D341Med (cell line): Measurements from ENCODE around the gene RLN3.

Source experiments
- DNase-seq: peaks from one replicate; pipeline ENCODE4 v3.0.0; 2012; ENCODE audit warnings: low spot score

Gene RLN3

DNA sequence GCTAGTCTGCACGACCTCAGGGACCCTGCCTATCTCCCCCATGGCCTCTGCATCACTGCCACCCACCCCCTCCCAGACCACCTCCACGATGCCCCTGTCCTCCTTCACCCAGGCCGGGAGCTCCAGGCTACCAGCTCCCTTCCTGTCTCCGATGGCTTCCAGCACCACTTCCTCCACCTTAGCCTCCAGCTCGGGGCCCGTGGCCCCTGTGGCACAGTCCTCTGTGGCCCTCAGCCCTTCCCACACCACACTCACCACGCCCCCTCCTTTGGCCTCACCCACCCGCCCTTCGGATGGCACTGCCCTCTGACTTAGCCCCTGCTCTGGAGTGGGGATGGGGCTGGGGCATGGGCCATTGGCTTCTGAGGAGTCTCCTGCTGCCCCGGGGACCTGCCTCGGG lies 26.8 kb downstream of the RLN3 start:
- DNase-seq: no peak

- DNase-seq: no peak
Measured at GRCh38 chr19:14055396-14055795, 27.4 kb downstream of the RLN3 start.

DNA sequence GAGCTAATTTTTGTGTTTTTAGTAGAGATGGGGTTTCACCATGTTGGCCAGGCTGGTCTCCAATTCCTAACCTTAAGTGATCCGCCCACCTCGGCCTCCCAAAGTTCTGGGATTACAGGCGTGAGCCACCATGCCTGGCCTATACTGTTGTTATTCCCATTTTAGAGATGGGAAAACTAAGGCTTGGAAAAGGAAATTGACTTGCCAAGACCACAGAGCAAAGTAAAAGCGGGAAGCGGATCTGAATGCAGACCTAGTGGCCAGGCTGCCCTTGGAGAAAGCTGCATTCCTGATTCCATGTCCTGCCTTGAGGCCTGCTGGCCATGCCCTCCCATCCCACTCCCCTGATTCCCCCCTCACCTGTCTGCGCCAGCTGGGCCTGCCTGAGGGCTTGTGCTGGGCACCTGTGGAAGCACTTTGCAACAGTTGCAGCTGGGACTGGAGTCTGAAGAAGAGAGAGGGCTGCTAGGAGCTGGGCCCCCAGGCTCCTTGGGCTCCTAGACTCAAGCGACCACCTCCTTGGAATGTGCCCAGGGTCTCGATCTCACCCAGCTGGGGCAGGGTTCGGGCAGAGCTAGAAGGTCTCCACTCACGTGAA lies 28.2 kb downstream of the RLN3 start:
- no peak for DNase-seq

GRCh38 chr19:14056741-14057356 lies 28.9 kb downstream of the RLN3 start:
- DNase-seq: no peak

GRCh38 chr19:14058182-14059092 lies 30.5 kb downstream of the RLN3 start:
- no peak for DNase-seq

DNA sequence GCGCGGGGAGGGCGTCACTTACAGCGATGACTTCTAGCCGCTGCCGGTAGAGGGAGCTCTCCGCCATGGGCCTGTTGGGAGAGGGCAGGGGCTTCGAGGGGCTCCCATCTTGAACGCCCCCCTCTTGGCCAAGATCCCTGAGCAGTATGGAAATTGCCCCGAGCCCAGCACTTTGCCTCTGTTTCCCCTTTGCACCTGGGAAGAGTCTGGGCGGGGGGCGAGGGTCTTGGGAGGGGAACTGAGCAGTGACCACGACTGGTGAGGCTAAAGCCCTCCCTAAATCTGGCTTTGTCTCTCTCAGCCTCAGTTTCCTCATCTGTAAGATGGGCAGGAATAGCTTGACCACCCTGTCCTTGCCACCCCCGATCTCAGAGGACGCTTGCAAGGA lies 31.1 kb downstream of the RLN3 start:
- peak; percentile 80 for DNase-seq

GRCh38 chr19:14059652-14060155 lies 31.8 kb downstream of the RLN3 start:
- no peak for DNase-seq

- DNase-seq: no peak
Measured at GRCh38 chr19:14061081-14061749, 33.3 kb downstream of the RLN3 start.

DNA sequence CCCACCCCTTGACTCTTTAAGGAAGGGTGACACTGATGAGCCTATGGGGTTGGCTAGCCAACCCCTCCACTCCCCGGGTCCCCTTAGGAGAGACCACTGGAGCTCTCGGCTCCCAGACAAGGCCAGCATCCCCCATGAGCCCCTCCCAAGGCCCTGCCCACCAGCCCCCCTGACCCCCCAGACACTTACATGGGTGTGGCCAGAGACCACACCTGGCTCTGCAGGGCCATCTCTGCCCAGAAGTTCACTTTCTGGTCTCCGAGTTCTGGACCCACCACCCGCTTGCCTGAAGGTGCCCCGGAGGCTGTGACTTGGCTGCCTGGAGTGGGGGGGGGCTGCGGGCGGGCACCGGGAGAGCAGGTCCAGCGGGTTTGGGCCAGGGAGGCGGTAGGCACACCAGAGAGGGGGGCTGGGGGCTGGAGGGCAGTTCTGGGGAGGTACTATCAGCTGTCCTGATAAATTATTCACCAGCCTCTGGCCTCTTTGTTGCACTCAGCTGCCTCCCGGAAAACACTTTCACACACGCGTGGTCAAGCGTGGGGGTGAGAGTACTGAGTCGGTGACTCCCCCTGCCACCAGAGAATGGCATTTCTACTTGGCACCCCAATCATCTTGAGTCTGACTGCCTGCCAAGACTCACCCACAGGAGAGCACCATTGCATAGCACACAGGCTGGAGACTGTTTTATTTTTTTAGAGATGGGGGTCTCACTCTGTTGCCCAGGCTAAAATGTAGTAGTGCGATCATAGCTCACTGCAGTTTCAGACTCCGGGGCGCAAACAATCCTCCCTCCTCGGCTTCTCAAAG lies 34.0 kb downstream of the RLN3 start, which contains the start of gene PALM3:
PALM3 (minus strand) TSS at position 326 of the 807 bp plus-strand sequence; CDS start at position 230, 96 bp downstream.
- DNase-seq: no peak

DNA sequence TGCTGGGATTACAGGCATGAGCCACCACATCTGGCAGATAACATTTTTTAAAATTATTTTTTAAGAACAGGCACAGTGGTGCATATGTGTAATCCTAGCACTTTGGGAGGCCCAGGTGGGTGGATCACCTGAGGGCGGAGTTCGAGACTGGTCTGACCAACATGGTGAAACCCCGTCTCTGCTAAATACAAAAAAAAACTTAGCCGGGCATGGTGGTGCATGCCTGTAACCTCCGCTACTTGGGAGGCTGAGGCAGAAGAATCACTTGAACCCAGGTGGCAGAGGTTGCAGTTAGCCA lies 34.6 kb downstream of the RLN3 start:
- DNase-seq: no peak

GRCh38 chr19:14063105-14063504 lies 35.2 kb downstream of the RLN3 start:
- DNase-seq: no peak

DNA sequence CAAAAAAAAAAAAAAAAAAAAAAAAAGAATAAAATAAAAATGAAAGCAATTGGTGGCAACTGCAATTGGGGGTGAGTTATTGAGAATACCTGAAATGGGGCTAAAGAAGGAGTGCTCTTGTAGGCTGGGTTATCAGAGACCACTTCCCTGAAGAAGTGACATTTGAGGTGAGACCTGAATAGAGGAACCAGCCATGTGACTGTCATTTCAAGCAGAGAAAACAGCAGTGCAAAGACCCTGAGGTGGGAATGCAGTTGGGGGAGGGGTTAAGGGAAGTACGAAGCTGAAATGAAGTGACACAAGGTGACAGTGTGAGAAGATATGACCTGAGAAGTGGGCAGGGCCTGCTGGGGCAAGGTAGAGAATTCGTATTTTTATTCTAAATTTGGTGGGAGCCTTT lies 38.2 kb downstream of the RLN3 start:
- DNase-seq: no peak

- no peak for DNase-seq
Measured at GRCh38 chr19:14070268-14071050, 42.5 kb downstream of the RLN3 start.

DNA sequence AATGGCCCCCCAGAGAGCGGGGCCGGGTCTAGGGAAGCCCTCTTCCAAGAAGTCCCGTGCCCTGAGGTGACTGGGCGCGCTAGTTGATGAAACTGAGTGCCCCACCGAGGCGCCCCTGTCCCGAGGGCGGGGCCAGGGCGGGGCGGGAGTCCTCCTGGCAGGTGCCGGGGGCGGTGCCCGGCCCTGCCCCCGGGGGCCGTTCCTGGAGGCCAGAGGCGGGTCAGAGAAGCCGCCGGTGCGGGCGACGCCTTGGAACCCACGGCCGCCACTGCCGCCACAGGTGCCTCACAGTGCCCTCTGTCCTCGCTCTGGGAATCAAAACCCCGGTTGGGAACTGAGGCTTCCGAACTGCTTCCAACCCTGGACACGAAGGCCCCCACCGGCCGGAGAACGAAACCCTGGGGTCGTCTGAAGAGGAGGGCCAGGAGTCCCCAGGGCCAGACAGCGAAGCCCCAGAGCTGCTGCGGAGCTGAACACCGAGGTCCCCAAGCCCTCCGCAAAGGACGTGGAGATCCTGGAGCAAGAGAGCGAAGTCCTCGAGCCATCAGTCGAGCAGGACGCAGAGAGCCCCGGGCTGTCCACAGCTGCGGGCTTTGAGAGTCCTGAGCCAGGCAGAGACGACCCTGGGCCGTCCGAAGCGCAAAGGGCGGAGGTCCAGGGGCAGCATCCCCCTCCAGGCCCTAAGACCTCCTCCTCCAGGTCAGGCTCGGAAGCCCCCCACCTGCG lies 44.8 kb downstream of the RLN3 start, which contains the start of gene MISP3:
MISP3 (plus strand) TSS at position 252 of the 726 bp plus-strand sequence. CDS start 524 bp downstream, outside the sequence.
- DNase-seq: no peak

- DNase-seq: peak; percentile 93
Measured at GRCh38 chr19:14073261-14073924, 45.4 kb downstream of the RLN3 start.

GRCh38 chr19:14073925-14074838 lies 46.2 kb downstream of the RLN3 start:
- DNase-seq: no peak

GRCh38 chr19:14078411-14078810 lies 50.5 kb downstream of the RLN3 start:
- DNase-seq: no peak
